Fibroblast of villous mesenchyme (primary cell): ENCODE measurements around the gene CWC15. TPM values are rescaled to one million over a fixed set of nuclear protein-coding genes. Genes with fewer than 3 reads are reported as not detected.

Experiments
- DNase-seq: peaks from one replicate; pipeline ENCODE4 v3.0.0-alpha.2; 2010; ENCODE audit warnings: low read depth
- H3K4me3 ChIP-seq: 2 replicates; pipeline ENCODE4 v1.5.1; 2011; ENCODE audit warnings: low read depth, mild to moderate bottlenecking, low read length
- CTCF ChIP-seq: IDR thresholded peaks from 2 replicates; pipeline ENCODE4 v1.5.1; 2012; ENCODE audit warnings: low read depth, mild to moderate bottlenecking, low read length; ENCODE audit not compliant: insufficient read depth
- total RNA-seq: library from RNA; depleted of rRNA; stranded (reverse); fragments of >200 nt; gene quantifications from 2 replicates; pipeline ENCODE4 v1.2.3, GENCODE V29; 2012

CWC15 gene
- total RNA-seq, 1 donor: 35.0 TPM

GRCh38 chr11:94998285-94998684 lies 24.9 kb upstream of the CWC15 start:
- H3K4me3 ChIP-seq: no peak overlapping the region
- no peak for DNase-seq
- TF ChIP-seq CTCF: no peak

GRCh38 chr11:94997437-94997836 lies 24.1 kb upstream of the CWC15 start:
- no peak for DNase-seq
- no peak overlapping the region for H3K4me3 ChIP-seq
- TF ChIP-seq CTCF: no peak

GRCh38 chr11:94993400-94993943 lies 20.1 kb upstream of the CWC15 start:
- no peak for TF ChIP-seq CTCF
- H3K4me3 ChIP-seq: no peak overlapping the region

GRCh38 chr11:94988748-94989147 lies 15.4 kb upstream of the CWC15 start:
- no peak for TF ChIP-seq CTCF
- H3K4me3 ChIP-seq: no peak overlapping the region
- no peak for DNase-seq

More at GRCh38 chr11:94993400-94993943, 20.1 kb upstream of the CWC15 start:
- no peak for DNase-seq

GRCh38 chr11:94987378-94987777 lies 14.0 kb upstream of the CWC15 start:
- no peak overlapping the region for H3K4me3 ChIP-seq
- TF ChIP-seq CTCF: no peak
- no peak for DNase-seq

GRCh38 chr11:94975599-94975998 lies 2.2 kb upstream of the CWC15 start:
- no peak for TF ChIP-seq CTCF
- no peak overlapping the region for H3K4me3 ChIP-seq
- no peak for DNase-seq

GRCh38 chr11:94974178-94974577 lies 822 bp upstream of the CWC15 start:
- peak overlapping the region; percentile 89 for H3K4me3 ChIP-seq
- DNase-seq: no peak
- no peak for TF ChIP-seq CTCF
